PC-9 (cell line): ENCODE data around the gene ADGB. TPM values are rescaled to one million over a fixed set of nuclear protein-coding genes. Genes with fewer than 3 reads are reported as not detected.

Experiments
- BruUV-seq: library from RNA; stranded (reverse); fragments of 400-500 nt; replicated peaks from 2 replicates; lab custom pipeline; 2021; lab: Mats Ljungman, UMichigan
- CTCF ChIA-PET: fragments of 300-600 bp; sonication (Branson Sonifier 250); formaldehyde crosslinking; loops from one replicate; lab custom pipeline; 2022; ENCODE audit warnings: antibody characterized with exemption; lab: Charles Lee
- POLR2A ChIA-PET: fragments of 300-600 bp; sonication (Branson Sonifier 250); formaldehyde crosslinking; loops from one replicate; lab custom pipeline; 2022; ENCODE audit warnings: antibody characterized with exemption; ENCODE audit not compliant: unreplicated experiment; lab: Charles Lee
- DNase-seq, 2 experiments: peaks; one replicate each; pipeline versions ENCODE4 v3.0.0 to v3.0.0-alpha.2; 2015 to 2022; ENCODE audit warnings: mixed read lengths in 1 of 2
- H2AFZ ChIP-seq: fragments of 200-600 bp; sonication (generic); 2 replicates; pipeline ENCODE4 v1.8.1; 2017; ENCODE audit warnings: antibody characterized with exemption
- H3F3A ChIP-seq: fragments of 200-600 bp; sonication (generic); 2 replicates; pipeline ENCODE4 v1.8.1; 2017; ENCODE audit warnings: antibody characterized with exemption, mild to moderate bottlenecking, low read depth; ENCODE audit not compliant: insufficient read depth
- H3K27ac ChIP-seq: fragments of 200-600 bp; sonication (generic); 2 replicates; pipeline ENCODE4 v1.6.1; 2016; ENCODE audit warnings: mixed run types
- H3K27me3 ChIP-seq: fragments of 200-600 bp; sonication (generic); 2 replicates; pipeline ENCODE4 v1.6.1; 2016; ENCODE audit warnings: low read depth, mixed run types; ENCODE audit not compliant: insufficient read depth
- H3K36me3 ChIP-seq: fragments of 200-600 bp; sonication (generic); 2 replicates; pipeline ENCODE4 v1.6.1; 2016; ENCODE audit warnings: low read depth, mixed run types
- H3K4me1 ChIP-seq: fragments of 200-600 bp; sonication (generic); replicated peaks from 2 replicates; pipeline ENCODE4 v1.6.1; 2016; ENCODE audit warnings: mixed run types; ENCODE audit not compliant: insufficient read depth
- H3K4me2 ChIP-seq: fragments of 200-600 bp; sonication (generic); 2 replicates; pipeline ENCODE4 v1.6.1; 2017; ENCODE audit warnings: mixed run types
- H3K4me3 ChIP-seq: fragments of 200-600 bp; sonication (generic); 2 replicates; pipeline ENCODE4 v1.6.1; 2016; ENCODE audit warnings: mixed run types
- H3K79me2 ChIP-seq: fragments of 200-600 bp; sonication (generic); 2 replicates; pipeline ENCODE4 v1.6.1; 2017; ENCODE audit warnings: low read depth, mixed run types
- H3K9me2 ChIP-seq: fragments of 200-600 bp; sonication (generic); 2 replicates; pipeline ENCODE4 v1.8.1; 2017; ENCODE audit warnings: mild to moderate bottlenecking; ENCODE audit not compliant: insufficient read depth
- H3K9me3 ChIP-seq: fragments of 200-600 bp; sonication (generic); 2 replicates; pipeline ENCODE4 v1.8.1; 2016; ENCODE audit warnings: low read depth; ENCODE audit not compliant: insufficient read depth
- H4K20me1 ChIP-seq: fragments of 200-600 bp; sonication (generic); 2 replicates; pipeline ENCODE4 v1.8.1; 2017; ENCODE audit not compliant: insufficient read depth
- CTCF ChIP-seq: fragments of 200-600 bp; sonication (generic); conservative IDR thresholded peaks from 2 replicates; pipeline ENCODE4 v1.6.1; 2017; ENCODE audit warnings: mixed run types, antibody characterized with exemption, mild to moderate bottlenecking, moderate library complexity
- EZH2 ChIP-seq: fragments of 200-600 bp; sonication (generic); IDR thresholded peaks from 2 replicates; pipeline ENCODE4 v1.8.0; 2017; ENCODE audit warnings: antibody characterized with exemption, low read depth
- intact Hi-C: fragments of 100-400 bp; cut with micrococcal nuclease; formaldehyde crosslinking; loops from one replicate; pipeline ENCODE4 v1.10.0; 2022; ENCODE audit not compliant: unreplicated experiment
- total RNA-seq: library from RNA; stranded (reverse); gene quantifications from 2 replicates; pipeline ENCODE4 v1.2.3, GENCODE V29; 2021

ADGB gene
- total RNA-seq, 1 experiment from 2014 or later = not detected

GRCh38 chr6:146770965-146771735 is 172.4 kb downstream of the ADGB start:
- Histone ChIP-seq H3K9me3 (no peaks in the 10 kb centered on the region), H3K36me3 (no peaks in the 10 kb centered on the region), H3K9me2 (no peaks in the 10 kb centered on the region), H3K79me2 (no peaks in the 10 kb centered on the region), H3K4me1 (no peaks in the 10 kb centered on the region), H3K4me3 (no peak overlapping the region), H3K27ac (no peak overlapping the region), H3K27me3 (no peaks in the 10 kb centered on the region), H4K20me1 (no peaks in the 10 kb centered on the region), H2AFZ (no peak overlapping the region), H3K4me2 (no peak overlapping the region), H3F3A (no peaks in the 10 kb centered on the region)
- intact Hi-C loops = no loop called here
- DNase-seq = no peak
- TF ChIP-seq EZH2 (no peak), CTCF (no peak)
- CTCF ChIA-PET = no interaction called here
- POLR2A ChIA-PET = no interaction called here
- no TSS peak for BruUV-seq

GRCh38 chr6:146775220-146775619 is 176.4 kb downstream of the ADGB start:
- H3K4me2 ChIP-seq = no peak overlapping the region
- ChIA-PET POLR2A (no interaction called here), CTCF (no interaction called here)
- no TSS peak for BruUV-seq
- H3K36me3 ChIP-seq = no peaks in the 10 kb centered on the region
- no peak overlapping the region for H3K27ac ChIP-seq
- H2AFZ ChIP-seq = no peak overlapping the region
- H3K79me2 ChIP-seq = no peaks in the 10 kb centered on the region
- no peaks in the 10 kb centered on the region for H3K9me3 ChIP-seq
- TF ChIP-seq EZH2 = no peak
- TF ChIP-seq CTCF = peak; percentile 36
- no peaks in the 10 kb centered on the region for H3K4me1 ChIP-seq
- intact Hi-C loops = no loop called here
- no peak overlapping the region for H3K4me3 ChIP-seq
- peak in 1 of 2 experiments; percentile 36 for DNase-seq
- H3K27me3 ChIP-seq = no peaks in the 10 kb centered on the region
- H3K9me2 ChIP-seq = no peaks in the 10 kb centered on the region
- H3F3A ChIP-seq = no peaks in the 10 kb centered on the region
- no peaks in the 10 kb centered on the region for H4K20me1 ChIP-seq

GRCh38 chr6:146781836-146782235 is 183.1 kb downstream of the ADGB start:
- Histone ChIP-seq H3K36me3 (no peaks in the 10 kb centered on the region), H3K27me3 (no peaks in the 10 kb centered on the region), H3K4me2 (no peak overlapping the region), H3K4me1 (no peaks in the 10 kb centered on the region), H3K4me3 (no peak overlapping the region), H2AFZ (no peak overlapping the region), H3K9me2 (peaks cover 3% of the 10 kb centered on the region; the same call in 1 of the 2 replicates), H3K9me3 (no peaks in the 10 kb centered on the region), H3K79me2 (no peaks in the 10 kb centered on the region), H4K20me1 (no peaks in the 10 kb centered on the region), H3K27ac (no peak overlapping the region), H3F3A (no peaks in the 10 kb centered on the region)
- BruUV-seq = no TSS peak
- DNase-seq = no peak
- TF ChIP-seq EZH2 (no peak), CTCF (no peak)
- intact Hi-C loops = no loop called here
- POLR2A ChIA-PET = no interaction called here
- CTCF ChIA-PET = no interaction called here
